GM19351 (cell line): Measurements from ENCODE around the gene SEMA3C.

Experiments
- ATAC-seq: cut with Tn5 transposase; IDR thresholded peaks from one replicate; pipeline ENCODE4 v1.9.1; 2021; ENCODE audit warnings: mild to moderate bottlenecking, moderate library complexity; ENCODE audit not compliant: unreplicated experiment

Gene SEMA3C

DNA sequence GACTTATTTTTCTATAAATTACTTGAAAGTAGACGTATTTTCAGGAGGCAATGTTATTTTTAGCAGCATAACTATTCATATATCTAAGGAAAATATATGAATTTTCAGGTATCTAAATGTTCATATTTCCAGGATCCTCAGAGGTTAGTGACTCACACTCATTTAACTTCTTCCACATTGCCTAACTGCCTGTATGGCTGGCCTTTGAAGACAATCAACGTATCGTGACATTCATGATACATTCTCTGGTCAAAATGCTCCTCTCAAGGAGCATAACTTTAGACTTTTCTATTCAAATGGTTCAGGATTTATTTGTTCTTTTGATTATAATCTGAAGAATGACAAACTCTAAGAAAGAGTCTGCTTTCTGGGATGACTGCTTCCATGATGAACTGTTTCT is 89.3 kb downstream of the SEMA3C start:
- ATAC-seq = no peak

GRCh38 chr7:80827239-80827633 is 91.6 kb downstream of the SEMA3C start:
- ATAC-seq = no peak

DNA sequence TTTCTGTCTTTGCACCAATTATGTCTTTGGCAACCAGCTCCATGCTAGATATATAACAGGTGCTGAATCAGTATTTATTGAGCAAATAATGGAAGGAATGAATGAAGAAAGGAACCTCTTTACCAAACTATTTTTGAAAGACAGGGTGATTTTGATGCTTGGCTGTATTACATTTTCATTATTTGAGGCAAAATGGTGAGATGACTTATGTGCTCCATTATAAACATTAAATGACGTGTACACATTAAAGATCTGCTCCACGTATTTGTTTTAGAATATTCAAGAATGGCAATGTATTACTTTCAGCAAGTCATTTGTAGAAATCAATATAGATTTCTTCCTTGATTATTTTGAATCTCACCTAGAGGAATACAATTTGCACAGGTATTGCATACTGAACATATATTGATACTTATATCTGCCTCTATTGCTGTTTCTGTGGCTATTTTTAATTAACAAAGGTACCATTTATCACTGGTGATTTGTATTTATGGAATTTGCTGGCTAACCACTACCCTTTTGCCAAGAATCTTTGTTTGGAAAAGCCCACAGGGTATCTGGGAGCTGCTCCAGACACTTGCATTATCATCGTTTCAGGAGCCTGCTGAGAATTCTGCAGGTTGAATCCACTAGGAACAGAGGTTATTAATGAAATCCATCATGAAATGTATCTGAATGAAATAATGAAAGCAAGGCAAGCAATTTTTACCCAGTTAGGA is 92.2 kb downstream of the SEMA3C start:
- no peak for ATAC-seq

GRCh38 chr7:80825499-80825898 is 93.4 kb downstream of the SEMA3C start:
- ATAC-seq = no peak

DNA sequence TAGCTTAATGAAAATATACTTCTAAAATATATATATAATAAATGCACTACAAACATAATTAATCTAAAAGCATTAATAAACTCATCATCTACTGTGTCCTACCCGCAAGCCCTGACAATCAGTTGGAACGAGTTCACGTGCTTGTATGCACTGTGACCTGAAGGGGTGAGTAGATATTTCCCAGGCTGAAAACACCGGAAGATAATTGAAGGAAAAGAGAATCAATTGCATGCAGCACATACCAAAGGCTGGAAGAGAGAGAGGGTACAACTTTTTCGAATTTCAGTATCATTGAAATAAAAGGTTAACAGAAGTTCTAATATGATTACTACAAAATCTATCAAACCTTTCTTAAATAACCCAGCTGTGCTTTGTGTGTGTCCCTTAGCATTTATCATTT is 94.6 kb downstream of the SEMA3C start:
- no peak for ATAC-seq

DNA sequence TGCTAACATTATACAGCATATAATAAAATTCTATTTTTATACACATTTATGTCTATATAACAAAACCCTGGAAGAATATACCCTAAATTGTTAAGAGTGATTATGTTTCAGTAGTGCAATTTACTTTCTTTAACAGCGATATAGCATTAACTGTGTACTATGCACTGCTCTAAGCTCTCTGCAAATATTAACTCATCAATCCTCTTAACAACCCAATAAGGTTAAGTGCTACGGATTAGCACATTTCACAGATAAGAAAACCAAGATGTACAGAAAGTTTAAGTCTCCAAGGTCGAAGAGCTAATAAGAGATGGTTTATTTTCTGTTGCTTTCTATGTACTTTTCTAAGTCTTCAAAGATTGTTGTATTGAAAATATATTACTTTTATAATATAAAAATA is 95.8 kb downstream of the SEMA3C start:
- ATAC-seq = no peak

DNA sequence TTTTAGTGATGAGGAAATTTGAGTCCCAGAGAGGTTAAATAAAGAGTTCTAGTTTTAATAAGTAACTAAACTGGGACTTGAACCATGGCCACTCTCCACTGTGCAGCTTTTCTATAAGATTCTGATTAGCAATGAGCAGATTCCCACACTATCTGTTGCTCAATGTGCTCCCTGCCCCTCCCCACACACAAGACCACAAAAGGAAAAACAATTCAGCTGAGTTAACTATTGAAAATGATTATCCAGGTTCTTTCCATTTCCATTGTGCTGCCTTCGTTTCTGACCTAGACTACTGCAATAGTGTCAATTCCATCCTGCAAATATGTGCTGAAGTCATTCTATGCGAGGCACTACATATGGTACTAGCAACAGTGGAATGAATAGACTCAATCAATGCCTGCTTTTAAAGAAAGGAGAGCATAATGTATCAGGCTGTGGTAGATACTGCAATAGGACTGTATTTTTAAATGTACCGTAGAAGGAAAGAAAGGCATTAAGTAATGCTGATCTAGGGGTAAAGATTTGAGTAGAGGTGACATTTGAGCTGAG is 97.0 kb downstream of the SEMA3C start:
- ATAC-seq = no peak

DNA sequence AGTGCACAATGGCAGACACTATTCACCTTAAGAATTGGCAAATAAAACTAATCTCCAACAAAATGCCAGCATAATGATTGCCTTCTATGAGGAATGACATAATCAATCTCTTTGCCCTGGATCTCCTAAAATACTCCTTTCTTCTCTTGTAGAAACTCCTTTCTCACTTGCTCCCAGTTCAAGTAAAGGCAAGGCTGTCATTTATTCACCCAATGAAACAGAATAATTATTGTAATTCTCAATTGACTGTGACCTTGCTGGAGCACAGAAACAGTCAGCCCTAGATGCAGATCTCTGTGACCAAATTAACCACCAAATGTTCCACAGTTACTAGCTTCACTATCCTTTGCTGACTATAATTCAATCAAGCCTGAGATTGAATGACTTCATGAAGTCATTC is 99.3 kb downstream of the SEMA3C start:
- no peak for ATAC-seq

DNA sequence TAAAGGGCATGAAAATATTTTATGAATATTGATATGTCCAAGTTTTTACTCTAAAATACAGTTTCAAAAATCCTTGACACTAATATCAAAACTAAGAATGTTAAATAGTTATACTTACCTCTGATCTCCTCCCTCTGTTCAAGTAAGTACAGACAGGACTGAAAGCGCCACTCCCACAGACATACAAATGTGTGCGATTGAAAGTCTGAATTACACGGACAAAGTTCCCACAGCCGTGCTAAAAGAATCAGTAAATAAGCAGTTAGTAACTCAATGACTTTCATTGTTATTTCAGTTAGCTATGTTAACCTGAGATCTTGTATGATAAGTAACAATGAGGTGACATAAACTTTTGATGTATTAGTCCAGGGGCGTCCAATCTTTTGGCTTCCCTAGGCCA is 100.7 kb downstream of the SEMA3C start:
- no peak for ATAC-seq

GRCh38 chr7:80816806-80817205 is 102.0 kb downstream of the SEMA3C start:
- no peak for ATAC-seq

- ATAC-seq = no peak
These were observed 103.1 kb downstream of the SEMA3C start for GRCh38 chr7:80815733-80816132.

DNA sequence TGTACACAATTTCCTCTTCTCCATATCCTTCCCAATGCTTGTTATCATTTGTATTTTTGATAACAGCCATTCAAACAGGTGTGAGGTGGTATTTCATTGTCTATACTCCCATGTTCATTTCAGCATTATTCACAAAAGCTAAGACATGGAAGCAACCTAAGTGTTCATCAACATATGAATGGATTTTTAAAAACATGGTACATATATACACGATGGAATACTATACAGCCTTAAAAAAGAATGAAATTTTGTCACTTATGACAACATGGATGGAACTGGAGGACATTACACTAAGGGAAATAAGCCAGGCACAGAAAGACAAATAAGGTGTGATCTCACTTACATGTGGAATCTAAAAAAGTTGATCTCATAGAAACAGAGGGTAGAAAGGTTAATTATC is 109.3 kb downstream of the SEMA3C start:
- no peak for ATAC-seq

DNA sequence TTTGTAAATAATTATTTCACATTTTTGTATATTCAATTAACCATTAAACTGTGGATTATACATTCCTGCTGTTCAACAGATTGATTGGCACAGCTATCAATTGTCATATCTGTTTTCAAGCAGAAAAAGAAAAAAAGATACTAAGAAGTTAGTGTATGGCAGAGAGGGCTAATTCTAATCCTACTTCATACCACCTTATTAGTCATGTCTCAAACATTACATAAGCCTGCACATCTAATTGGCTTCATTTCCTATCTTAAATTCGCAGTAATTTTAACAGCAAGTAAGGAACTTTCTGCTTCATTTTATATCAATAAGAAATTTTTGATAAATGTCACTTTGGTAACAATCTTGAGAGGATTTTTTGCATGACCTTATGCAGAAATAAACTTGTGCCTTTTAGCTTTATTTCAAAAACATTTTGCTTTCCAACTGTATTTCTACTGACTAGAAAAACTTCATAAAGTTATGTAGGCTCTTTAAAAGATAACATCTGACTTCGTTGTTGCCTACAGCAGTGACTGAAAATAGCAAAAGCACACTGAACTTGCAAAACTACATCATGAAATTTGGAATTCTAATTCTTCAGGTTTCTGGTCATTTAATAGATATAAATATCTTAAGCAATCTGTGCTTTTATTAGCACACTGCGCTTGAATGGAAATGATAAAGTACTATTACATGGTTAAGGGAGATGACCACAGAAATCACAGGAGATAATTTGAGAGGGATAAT is 111.5 kb downstream of the SEMA3C start:
- ATAC-seq = no peak

GRCh38 chr7:80806663-80807062 is 112.2 kb downstream of the SEMA3C start:
- no peak for ATAC-seq

- ATAC-seq = no peak
These were observed 114.3 kb downstream of the SEMA3C start for GRCh38 chr7:80804589-80804988.

DNA sequence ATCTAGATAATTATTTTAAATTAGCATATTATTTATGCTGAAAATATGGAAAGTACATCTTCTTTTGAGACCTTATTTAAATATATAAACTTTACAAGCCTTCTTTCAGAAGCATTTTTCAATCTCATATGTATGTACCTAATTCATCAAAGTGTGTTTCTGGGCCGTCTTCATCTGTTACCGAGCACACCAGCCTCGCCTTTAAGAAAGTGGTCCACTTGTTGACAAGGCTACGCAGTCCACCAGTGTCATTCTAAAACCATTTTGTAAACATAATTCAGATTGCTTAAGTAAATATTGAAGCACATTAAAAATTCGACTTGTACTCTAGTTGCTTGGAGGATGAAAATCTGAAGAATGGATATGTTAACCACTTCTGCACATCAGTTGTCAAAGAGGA is 116.3 kb downstream of the SEMA3C start:
- no peak for ATAC-seq

DNA sequence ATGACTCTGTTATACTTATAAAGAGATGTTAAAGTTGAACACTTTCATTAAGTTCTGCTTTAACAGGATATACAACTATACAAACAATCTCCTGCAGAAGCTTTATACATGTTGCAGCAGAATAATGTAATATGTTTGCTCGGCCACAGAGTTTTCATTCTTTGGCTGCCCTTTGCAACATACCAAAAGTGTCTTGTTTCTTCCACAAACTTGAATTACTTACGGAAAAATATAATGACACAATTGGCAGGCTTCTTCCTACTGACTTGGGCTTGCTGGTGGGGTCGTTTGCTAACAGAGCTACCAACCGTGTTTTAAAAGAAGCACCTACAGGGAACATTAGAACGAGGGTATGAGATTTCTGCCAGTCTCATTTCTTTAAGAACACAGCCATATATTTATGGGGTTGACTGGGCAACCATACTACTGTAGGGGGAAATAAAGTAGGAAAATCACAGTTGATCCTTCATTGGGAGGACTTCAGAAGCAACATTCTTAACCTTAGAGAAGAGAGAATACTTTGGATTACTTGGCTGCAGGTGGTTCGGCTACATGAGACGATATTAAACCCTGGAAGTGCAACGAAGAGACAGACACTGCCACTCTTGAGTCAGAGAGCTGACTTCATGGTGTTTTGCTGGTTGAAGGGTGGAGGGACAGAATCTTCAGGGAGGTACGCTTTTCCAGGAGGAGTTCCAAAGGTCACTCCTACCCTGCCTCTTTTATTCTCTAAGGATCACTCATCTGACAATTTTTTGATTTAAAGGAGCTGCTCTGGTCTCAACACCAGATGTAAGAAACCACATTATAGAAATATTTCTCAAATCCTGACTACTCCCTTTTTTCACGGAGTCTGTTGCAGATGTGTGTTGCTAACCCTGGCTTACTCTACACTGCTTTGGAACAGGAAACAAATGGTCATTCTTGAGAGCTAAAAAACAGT is 123.9 kb downstream of the SEMA3C start:
- no peak for ATAC-seq

GRCh38 chr7:80791509-80791929 is 127.3 kb downstream of the SEMA3C start:
- no peak for ATAC-seq

GRCh38 chr7:80790877-80791276 is 128.0 kb downstream of the SEMA3C start:
- no peak for ATAC-seq

DNA sequence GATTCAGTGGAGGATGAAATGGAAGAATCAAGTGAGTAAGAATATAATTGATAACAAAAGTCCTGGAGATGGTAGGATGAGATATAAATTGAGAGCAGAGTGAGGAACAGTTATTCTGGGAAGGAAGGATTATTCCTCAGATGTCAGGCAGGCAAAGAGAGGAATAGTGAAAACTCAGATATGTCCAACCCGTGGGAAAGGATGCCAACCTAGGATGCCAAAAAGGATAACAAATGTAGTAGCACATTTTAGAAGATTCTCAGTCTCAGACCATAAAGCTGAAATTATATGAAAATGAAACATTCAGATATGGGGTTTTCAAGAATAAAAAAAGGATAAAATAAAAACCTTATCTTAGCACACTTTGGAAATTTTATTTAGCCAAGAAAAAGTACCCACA is 131.1 kb downstream of the SEMA3C start:
- ATAC-seq = no peak

GRCh38 chr7:80785961-80786536 is 132.8 kb downstream of the SEMA3C start:
- no peak for ATAC-seq
